Activated T-cell treated with anti-CD3 and anti-CD28 coated beads, Interleukin-2, amount 50 U/mL, for 72 hours (primary cell): Measurements from ENCODE around the gene ANKRD33B. TPM values are rescaled to one million over a fixed set of nuclear protein-coding genes. Genes with fewer than 3 reads are reported as not detected.
"Not testable (repeated sequence)": the region's sequence is repeated elsewhere in the genome, so short reads cannot be mapped to it uniquely, and the experiment has no call there.

Experiments used
- ATAC-seq, 2 donors: fragments of 150-1000 bp; cut with Tn5 transposase; replicated peaks in 1 of 2; 2 replicates each; pipeline ENCODE4 v1.10.0; 2021; ENCODE audit warnings: moderate library complexity in 2 of 2, mild to moderate bottlenecking in 1 of 2
- DNase-seq, 2 donors: peaks; one replicate each; pipeline ENCODE4 v3.0.0; 2021 to 2022; ENCODE audit warnings: mixed read lengths in 1 of 2
- H3K27ac Mint-ChIP-seq: one replicate; pipeline ENCODE4 v1.8.0; 2022; ENCODE audit warnings: mild to moderate bottlenecking, moderate library complexity, mixed read lengths
- H3K27me3 Mint-ChIP-seq: one replicate; pipeline ENCODE4 v1.8.0; 2022; ENCODE audit warnings: low read depth, mixed read lengths
- H3K36me3 Mint-ChIP-seq, 2 donors: one replicate each; pipeline ENCODE4 v1.8.0; 2022; ENCODE audit warnings: mixed read lengths in 2 of 2, mild to moderate bottlenecking in 1 of 2; ENCODE audit not compliant: insufficient read depth in 2 of 2
- H3K4me1 Mint-ChIP-seq: one replicate; pipeline ENCODE4 v1.8.0; 2022; ENCODE audit warnings: low read depth, mixed read lengths
- H3K4me3 Mint-ChIP-seq, 2 donors: one replicate each; pipeline ENCODE4 v1.8.0; 2022; ENCODE audit warnings: mild to moderate bottlenecking in 2 of 2, mixed read lengths in 2 of 2, moderate library complexity in 2 of 2
- H3K9me3 Mint-ChIP-seq, 2 donors: one replicate each; pipeline ENCODE4 v1.8.0; 2022; ENCODE audit warnings: mixed read lengths in 2 of 2
- total RNA-seq, 2 donors: library from RNA; stranded (reverse); gene quantifications; one replicate each; pipeline ENCODE4 v1.2.3, GENCODE V29; 2022

Gene ANKRD33B
- total RNA-seq, 2 donors from 2014 or later: 6.2 to 12.0 TPM

DNA sequence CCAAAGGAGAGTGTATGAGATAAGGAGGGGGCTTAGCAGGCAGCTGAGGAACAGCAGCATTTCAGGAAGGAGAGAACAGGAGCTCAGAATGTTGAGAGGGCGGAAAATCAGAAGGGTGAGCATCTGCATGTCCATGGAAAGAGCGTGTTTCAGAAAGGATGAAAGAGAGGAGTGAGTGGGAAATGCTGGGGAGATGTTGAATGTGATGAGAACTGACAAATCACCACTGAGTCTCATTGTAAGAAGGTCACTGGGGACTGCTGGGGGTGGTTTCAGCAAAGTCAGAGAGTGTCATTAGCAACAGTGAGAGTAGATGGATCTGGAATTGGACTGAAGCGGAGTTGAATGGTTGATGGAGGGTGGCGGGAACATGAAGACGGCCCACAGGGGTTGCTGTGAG lies 65.8 kb downstream of the ANKRD33B start:
- no peak overlapping the region for H3K4me3 Mint-ChIP-seq
- ATAC-seq (no peak), DNase-seq (no peak)
- peaks cover 28% of the 10 kb centered on the region for H3K27me3 Mint-ChIP-seq
- H3K36me3 Mint-ChIP-seq: peaks cover 6% of the 10 kb centered on the region in 2 donors
- H3K27ac Mint-ChIP-seq: no peak overlapping the region
- H3K4me1 Mint-ChIP-seq: peaks cover 60% of the 10 kb centered on the region
- no peaks in the 10 kb centered on the region for H3K9me3 Mint-ChIP-seq

GRCh38 chr5:10630126-10630525 lies 66.3 kb downstream of the ANKRD33B start:
- DNase-seq: no peak
- Mint-ChIP-seq H3K4me1 (peaks cover 64% of the 10 kb centered on the region), H3K9me3 (no peaks in the 10 kb centered on the region), H3K36me3 (peaks cover 6% of the 10 kb centered on the region in 2 donors), H3K27me3 (peaks cover 28% of the 10 kb centered on the region), H3K27ac (peak overlapping the region; percentile 26), H3K4me3 (no peak overlapping the region)
- ATAC-seq: no peak

DNA sequence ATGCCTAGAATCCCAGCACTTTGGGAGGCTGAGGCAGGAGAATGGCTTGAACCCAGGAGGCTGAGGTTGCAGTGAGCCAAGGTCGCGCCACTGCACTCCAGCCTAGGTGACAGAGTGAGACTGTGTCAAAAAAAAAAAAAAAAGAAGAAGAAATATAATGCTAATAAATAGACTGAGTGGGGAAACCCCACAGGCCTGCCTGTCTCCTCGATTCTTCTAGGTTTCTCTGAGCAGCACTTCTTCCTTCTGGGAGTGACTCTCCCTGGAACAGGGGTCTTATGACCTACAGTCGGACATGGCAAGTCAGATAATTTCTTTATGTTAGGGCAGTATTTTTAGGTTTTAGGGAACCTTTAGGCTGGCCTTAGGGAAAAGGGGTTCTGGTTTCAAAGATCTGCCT lies 66.9 kb downstream of the ANKRD33B start:
- peaks cover 28% of the 10 kb centered on the region for H3K27me3 Mint-ChIP-seq
- H3K4me1 Mint-ChIP-seq: peaks cover 71% of the 10 kb centered on the region
- DNase-seq, H3K27ac Mint-ChIP-seq, H3K9me3 Mint-ChIP-seq, ATAC-seq, H3K36me3 Mint-ChIP-seq: not testable (repeated sequence)
- peak overlapping the region; percentile 69 to 84 for H3K4me3 Mint-ChIP-seq

DNA sequence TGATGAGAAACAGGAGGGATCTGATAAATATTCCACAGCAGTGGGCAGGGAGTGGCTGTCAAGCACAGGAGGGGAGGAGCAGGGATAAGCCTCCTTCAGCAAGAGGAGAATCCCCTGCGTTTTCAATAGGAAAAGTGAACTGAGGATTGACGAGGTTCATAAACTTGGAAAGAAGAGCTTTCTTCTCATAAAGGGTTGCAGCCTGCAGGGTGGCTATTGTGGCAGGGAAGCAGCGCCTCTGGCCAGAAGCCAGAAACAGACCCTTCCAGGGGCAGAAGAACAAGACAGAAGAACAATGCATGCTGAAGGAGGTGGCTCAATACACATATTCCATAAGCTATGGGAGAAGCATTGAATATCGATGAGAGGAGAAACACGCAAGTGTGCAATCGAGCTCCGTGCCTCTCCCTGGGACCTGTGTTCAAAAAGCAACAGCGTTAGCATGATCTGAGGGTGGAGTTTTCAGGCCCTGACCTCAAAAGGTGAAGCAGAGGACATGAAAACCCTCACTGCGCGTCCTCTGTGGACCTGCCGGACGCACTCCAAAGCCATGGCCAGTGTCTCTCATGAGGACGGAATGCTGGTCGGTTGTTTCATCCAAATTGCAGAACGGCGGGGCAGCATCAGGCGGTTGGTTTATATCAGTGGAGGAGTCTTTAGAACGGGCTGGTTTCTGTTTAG lies 67.6 kb downstream of the ANKRD33B start:
- no peak for ATAC-seq
- Mint-ChIP-seq H3K27ac (peak overlapping the region; percentile 93), H3K9me3 (no peaks in the 10 kb centered on the region), H3K4me3 (peak overlapping the region; percentile 69 to 84), H3K27me3 (peaks cover 28% of the 10 kb centered on the region), H3K36me3 (peaks cover 6% of the 10 kb centered on the region in 2 donors), H3K4me1 (peaks cover 78% of the 10 kb centered on the region)
- no peak for DNase-seq

GRCh38 chr5:10632110-10632761 lies 68.4 kb downstream of the ANKRD33B start:
- Mint-ChIP-seq H3K27ac (peak overlapping the region; percentile 93), H3K36me3 (peaks cover 6% of the 10 kb centered on the region in 2 donors), H3K4me1 (peaks cover 78% of the 10 kb centered on the region), H3K4me3 (peak overlapping the region; percentile 69 to 84), H3K27me3 (peaks cover 28% of the 10 kb centered on the region), H3K9me3 (no peaks in the 10 kb centered on the region)
- peak; percentile 4 to 52 for ATAC-seq
- peak; percentile 58 to 75 for DNase-seq

DNA sequence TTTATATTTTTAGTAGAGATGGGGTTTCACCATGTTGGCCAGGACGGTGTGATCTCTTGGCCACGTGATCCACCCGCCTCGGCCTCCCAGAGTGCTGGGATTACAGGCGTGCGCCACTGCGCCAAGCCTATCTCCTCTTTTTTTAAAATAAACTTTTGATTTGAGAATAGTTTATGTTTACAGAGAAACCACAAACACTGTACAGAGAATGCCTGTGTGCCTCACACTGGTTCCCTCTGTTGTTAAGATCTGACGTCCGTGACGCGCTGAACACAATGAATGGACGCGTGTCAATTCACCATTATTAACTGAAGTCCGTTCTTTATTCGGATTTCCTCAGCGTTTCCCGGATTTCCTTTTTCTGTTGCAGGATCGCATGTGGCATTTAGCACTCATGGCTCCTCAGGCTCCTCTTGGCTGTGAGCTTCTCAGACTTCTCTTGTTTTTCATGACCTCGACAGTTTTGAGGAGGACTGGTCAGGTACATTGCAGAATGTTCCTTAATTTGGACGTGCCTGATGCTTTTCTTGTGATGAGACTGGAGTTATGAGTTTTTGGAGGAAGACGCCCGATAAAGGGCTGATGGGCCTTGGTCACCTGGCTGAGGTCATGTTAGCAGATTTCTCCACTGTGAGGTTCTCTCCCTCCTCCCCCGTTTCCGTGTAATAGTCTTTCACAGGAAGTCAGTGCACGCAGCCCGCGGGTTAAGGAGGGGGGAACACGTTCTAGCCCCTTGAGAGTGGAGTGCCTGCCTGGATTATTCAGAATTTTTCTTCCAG lies 69.6 kb downstream of the ANKRD33B start:
- Mint-ChIP-seq H3K27ac (peak overlapping the region; percentile 72), H3K4me3 (peak overlapping the region; percentile 59 to 96), H3K9me3 (peaks cover 0 to 2% of the 10 kb centered on the region in 2 donors), H3K36me3 (peaks cover 6 to 8% of the 10 kb centered on the region in 2 donors), H3K27me3 (peaks cover 27% of the 10 kb centered on the region), H3K4me1 (peaks cover 69% of the 10 kb centered on the region)
- ATAC-seq (peak in 1 of 2 donors; percentile 22), DNase-seq (peak; percentile 16 to 64)

GRCh38 chr5:10634050-10634449 lies 70.2 kb downstream of the ANKRD33B start:
- peak overlapping the region; percentile 59 to 96 for H3K4me3 Mint-ChIP-seq
- H3K27me3 Mint-ChIP-seq: peaks cover 22% of the 10 kb centered on the region
- H3K27ac Mint-ChIP-seq: peak overlapping the region; percentile 72
- peaks cover 6 to 11% of the 10 kb centered on the region in 2 donors for H3K36me3 Mint-ChIP-seq
- no peak for ATAC-seq
- peaks cover 0 to 5% of the 10 kb centered on the region in 2 donors for H3K9me3 Mint-ChIP-seq
- peaks cover 69% of the 10 kb centered on the region for H3K4me1 Mint-ChIP-seq
- no peak for DNase-seq

DNA sequence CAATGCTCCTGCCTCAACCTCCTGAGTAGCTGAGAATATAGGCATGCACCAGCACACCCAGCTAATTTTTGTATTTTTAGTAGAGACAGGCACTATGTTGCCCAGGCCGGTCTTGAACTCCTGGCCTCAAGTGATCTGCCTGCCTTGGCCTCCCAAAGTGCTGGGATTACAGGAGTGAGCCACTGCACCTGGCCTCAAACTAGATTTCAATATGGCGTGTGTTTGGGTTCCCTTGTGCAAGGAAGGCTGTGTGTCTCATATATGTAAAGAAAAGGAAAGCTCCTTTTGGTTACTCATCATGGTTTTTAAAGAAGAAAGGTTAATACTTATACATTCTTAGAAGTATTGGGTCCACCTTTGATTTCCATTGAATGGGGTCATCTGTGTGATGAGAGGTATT lies 70.7 kb downstream of the ANKRD33B start:
- Mint-ChIP-seq H3K9me3 (peaks cover 0 to 5% of the 10 kb centered on the region in 2 donors), H3K4me3 (peak overlapping the region; percentile 25 to 96), H3K27me3 (peaks cover 16% of the 10 kb centered on the region), H3K36me3 (peaks cover 3 to 9% of the 10 kb centered on the region in 2 donors), H3K27ac (peak overlapping the region; percentile 96), H3K4me1 (peaks cover 69% of the 10 kb centered on the region)
- DNase-seq (peak in 1 of 2 donors; percentile 19), ATAC-seq (peak in 1 of 2 donors; percentile 7)

DNA sequence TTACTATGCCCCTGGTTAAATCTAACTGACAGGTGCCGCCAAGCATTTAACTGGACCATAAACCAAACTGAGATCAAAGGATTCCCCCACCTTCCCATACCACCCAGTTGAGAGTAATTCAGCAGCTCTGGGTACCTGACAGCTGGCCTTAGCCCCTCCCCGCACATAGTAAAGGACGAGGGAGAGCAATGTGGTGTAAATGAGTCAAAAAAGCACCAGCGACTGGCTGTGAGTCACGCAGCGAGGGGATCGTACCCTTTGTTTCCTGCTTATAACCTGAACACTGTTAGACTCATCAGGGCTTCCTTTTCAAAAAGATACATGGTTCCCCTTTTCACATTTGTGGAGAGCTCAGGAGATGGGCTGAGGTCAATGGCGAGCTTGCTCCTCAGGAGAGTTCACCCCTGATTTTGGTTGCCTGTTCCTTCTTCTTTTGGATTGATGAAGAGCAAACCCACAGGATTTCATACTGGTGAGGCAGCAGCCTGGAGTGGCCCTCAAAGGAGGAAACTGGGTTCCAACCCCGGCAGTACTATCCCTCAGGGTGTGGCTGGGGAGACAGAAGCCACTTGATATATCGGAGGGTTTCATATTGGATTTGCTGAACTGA lies 71.5 kb downstream of the ANKRD33B start:
- Mint-ChIP-seq H3K4me1 (peaks cover 66% of the 10 kb centered on the region), H3K4me3 (peak overlapping the region; percentile 74 to 96), H3K36me3 (peaks cover 0 to 11% of the 10 kb centered on the region in 2 donors), H3K27ac (peak overlapping the region; percentile 96), H3K9me3 (peaks cover 0 to 10% of the 10 kb centered on the region in 2 donors), H3K27me3 (peaks cover 8% of the 10 kb centered on the region)
- DNase-seq (peak; percentile 82 to 88), ATAC-seq (peak; percentile 86 to 98)

- peaks cover 6% of the 10 kb centered on the region for H3K27me3 Mint-ChIP-seq
- DNase-seq (peak; percentile 33 to 52), ATAC-seq (peak; percentile 16 to 19)
- peak overlapping the region; percentile 74 to 96 for H3K4me3 Mint-ChIP-seq
- peaks cover 60% of the 10 kb centered on the region for H3K4me1 Mint-ChIP-seq
- peaks cover 0 to 10% of the 10 kb centered on the region in 2 donors for H3K9me3 Mint-ChIP-seq
- H3K27ac Mint-ChIP-seq: peak overlapping the region; percentile 96
- peaks cover 0 to 11% of the 10 kb centered on the region in 2 donors for H3K36me3 Mint-ChIP-seq
Observed at GRCh38 chr5:10635867-10636350, 72.0 kb downstream of the ANKRD33B start.

- H3K36me3 Mint-ChIP-seq: peaks cover 0 to 11% of the 10 kb centered on the region in 2 donors
- no peaks in the 10 kb centered on the region for H3K27me3 Mint-ChIP-seq
- DNase-seq: no peak
- H3K27ac Mint-ChIP-seq: peak overlapping the region; percentile 87
- H3K4me1 Mint-ChIP-seq: peaks cover 54% of the 10 kb centered on the region
- peak overlapping the region; percentile 74 to 96 for H3K4me3 Mint-ChIP-seq
- no peak for ATAC-seq
- H3K9me3 Mint-ChIP-seq: peaks cover 0 to 10% of the 10 kb centered on the region in 2 donors
Observed at GRCh38 chr5:10636363-10637142, 72.7 kb downstream of the ANKRD33B start.

- Mint-ChIP-seq H3K4me1 (peaks cover 40% of the 10 kb centered on the region), H3K4me3 (no peak overlapping the region), H3K27ac (no peak overlapping the region), H3K27me3 (no peaks in the 10 kb centered on the region), H3K9me3 (peaks cover 0 to 10% of the 10 kb centered on the region in 2 donors), H3K36me3 (peaks cover 0 to 11% of the 10 kb centered on the region in 2 donors)
- ATAC-seq (no peak), DNase-seq (no peak)
Observed at GRCh38 chr5:10637944-10638343, 74.1 kb downstream of the ANKRD33B start.
